ENCODE results near the gene IL1RAPL1.

The IL1RAPL1 gene

DNA sequence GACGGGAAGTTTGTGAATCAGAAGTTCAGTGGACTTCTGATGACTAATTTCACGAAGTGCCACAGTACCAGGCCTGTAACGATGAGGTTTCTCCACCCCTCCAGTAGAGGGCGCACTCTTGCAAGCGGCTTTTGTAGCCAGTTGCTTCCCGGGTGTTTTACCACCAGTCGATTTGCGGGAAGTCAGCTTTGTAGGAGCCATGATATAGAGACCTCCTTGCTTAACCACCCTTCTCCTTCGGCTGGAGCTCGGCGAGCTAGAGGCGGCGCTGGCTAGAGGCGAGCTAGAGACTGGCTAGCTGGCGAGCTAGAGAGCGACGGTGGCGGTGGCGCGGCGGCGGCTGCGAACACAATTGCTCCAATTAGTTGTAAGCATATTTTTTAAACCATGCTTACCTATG, 72.0 kb downstream of the IL1RAPL1 start:
- no peak for TF ChIP-seq TAF1 (IDR thresholded peaks at IDR 0.05; ENCODE audit: borderline replicate concordance, insufficient read depth, low read length)
- TF ChIP-seq, protein P1, sequence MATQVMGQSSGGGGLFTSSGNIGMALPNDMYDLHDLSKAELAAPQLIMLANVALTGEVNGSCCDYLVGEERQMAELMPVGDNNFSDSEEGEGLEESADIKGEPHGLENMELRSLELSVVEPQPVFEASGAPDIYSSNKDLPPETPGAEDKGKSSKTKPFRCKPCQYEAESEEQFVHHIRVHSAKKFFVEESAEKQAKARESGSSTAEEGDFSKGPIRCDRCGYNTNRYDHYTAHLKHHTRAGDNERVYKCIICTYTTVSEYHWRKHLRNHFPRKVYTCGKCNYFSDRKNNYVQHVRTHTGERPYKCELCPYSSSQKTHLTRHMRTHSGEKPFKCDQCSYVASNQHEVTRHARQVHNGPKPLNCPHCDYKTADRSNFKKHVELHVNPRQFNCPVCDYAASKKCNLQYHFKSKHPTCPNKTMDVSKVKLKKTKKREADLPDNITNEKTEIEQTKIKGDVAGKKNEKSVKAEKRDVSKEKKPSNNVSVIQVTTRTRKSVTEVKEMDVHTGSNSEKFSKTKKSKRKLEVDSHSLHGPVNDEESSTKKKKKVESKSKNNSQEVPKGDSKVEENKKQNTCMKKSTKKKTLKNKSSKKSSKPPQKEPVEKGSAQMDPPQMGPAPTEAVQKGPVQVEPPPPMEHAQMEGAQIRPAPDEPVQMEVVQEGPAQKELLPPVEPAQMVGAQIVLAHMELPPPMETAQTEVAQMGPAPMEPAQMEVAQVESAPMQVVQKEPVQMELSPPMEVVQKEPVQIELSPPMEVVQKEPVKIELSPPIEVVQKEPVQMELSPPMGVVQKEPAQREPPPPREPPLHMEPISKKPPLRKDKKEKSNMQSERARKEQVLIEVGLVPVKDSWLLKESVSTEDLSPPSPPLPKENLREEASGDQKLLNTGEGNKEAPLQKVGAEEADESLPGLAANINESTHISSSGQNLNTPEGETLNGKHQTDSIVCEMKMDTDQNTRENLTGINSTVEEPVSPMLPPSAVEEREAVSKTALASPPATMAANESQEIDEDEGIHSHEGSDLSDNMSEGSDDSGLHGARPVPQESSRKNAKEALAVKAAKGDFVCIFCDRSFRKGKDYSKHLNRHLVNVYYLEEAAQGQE (IDR thresholded peaks at IDR 0.05; ENCODE audit: insufficient read depth in 1 of 2, low read depth in 2 of 2, low read length in 2 of 2): no peak
- TF ChIP-seq SIN3A (IDR thresholded peaks at IDR 0.05; ENCODE audit: borderline replicate concordance, insufficient read depth, low read length): no peak
- no peak for TF ChIP-seq POLR2AphosphoS5 (IDR thresholded peaks at IDR 0.05; ENCODE audit: low read depth, low read length)
- TF ChIP-seq FOXP2 (optimal IDR thresholded peaks at IDR 0.05; ENCODE audit: borderline replicate concordance, extremely low read depth, extremely low read length, insufficient read depth): no peak

DNA sequence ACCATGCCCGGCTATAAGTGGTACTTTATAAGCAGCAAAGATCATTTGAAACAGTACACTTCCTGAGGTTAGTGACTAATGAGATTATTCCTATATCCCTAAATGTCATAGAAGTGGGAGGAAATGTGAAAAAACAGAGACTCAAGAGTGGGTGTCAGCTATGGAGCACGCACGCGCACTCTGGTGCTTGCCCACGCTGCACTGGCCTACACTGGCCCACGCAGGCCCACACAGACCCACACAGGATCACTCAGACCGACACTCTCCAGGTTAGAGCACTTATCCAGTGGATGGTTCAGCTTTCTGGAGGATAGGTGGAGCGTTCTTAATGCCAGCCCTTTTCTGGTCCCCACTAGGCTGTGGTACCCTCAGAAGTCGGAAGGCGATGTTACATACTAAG, 78.5 kb downstream of the IL1RAPL1 start:
- TF ChIP-seq, protein P1 (IDR thresholded peaks at IDR 0.05; ENCODE audit: insufficient read depth in 1 of 2, low read depth in 2 of 2, low read length in 2 of 2): no peak
- TF ChIP-seq TAF1 (IDR thresholded peaks at IDR 0.05; ENCODE audit: borderline replicate concordance, insufficient read depth, low read length): no peak
- no peak for TF ChIP-seq POLR2AphosphoS5 (IDR thresholded peaks at IDR 0.05; ENCODE audit: low read depth, low read length)
- no peak for TF ChIP-seq SIN3A (IDR thresholded peaks at IDR 0.05; ENCODE audit: borderline replicate concordance, insufficient read depth, low read length)
- no peak for TF ChIP-seq FOXP2 (optimal IDR thresholded peaks at IDR 0.05; ENCODE audit: borderline replicate concordance, extremely low read depth, extremely low read length, insufficient read depth)

DNA sequence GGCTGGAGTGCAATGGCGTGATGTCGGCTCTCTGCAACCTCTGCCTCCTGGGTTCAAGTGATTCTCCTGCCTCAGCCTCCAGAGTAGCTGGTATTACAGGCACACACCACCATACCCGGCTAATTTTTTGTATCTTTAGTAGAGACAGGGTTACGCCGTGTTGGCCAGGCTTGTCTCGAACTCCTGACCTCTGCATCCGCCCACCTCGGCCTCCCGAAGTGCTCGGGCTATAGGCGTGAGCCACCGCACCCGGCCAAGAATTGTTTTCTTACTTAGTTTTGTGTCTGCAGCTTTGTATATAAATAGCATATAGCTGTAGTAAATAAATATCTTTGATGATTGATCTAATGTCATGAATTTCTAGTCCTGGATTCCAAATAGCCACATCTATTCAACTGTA, 81.1 kb downstream of the IL1RAPL1 start:
- TF ChIP-seq TAF1 (IDR thresholded peaks at IDR 0.05; ENCODE audit: borderline replicate concordance, insufficient read depth, low read length) (no peak), FOXP2 (optimal IDR thresholded peaks at IDR 0.05; ENCODE audit: borderline replicate concordance, extremely low read depth, extremely low read length, insufficient read depth) (no peak), SIN3A (IDR thresholded peaks at IDR 0.05; ENCODE audit: borderline replicate concordance, insufficient read depth, low read length) (no peak), POLR2AphosphoS5 (IDR thresholded peaks at IDR 0.05; ENCODE audit: low read depth, low read length) (no peak)
- TF ChIP-seq, protein P1 (IDR thresholded peaks at IDR 0.05; ENCODE audit: insufficient read depth in 1 of 2, low read depth in 2 of 2, low read length in 2 of 2): no peak

DNA sequence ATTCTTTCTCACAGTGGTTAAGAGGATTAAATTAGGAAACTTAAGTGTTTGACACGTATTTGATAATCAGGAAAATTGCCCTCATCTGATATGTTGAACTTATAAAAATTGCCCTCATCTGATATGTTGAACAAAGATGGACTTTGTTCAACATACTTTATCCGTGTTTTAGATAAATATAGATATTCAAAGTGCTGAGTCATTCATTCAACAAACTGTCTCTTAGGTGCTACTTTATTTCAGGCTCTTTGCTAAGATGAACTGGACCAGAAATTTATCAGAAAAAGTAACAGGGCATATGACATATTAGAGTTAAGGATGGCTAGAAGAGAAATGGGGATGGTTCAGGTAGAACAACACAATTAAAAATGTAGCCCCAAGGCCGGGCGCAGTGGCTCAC, 81.7 kb downstream of the IL1RAPL1 start:
- TF ChIP-seq FOXP2 (optimal IDR thresholded peaks at IDR 0.05; ENCODE audit: borderline replicate concordance, extremely low read depth, extremely low read length, insufficient read depth) (no peak), POLR2AphosphoS5 (IDR thresholded peaks at IDR 0.05; ENCODE audit: low read depth, low read length) (no peak), TAF1 (IDR thresholded peaks at IDR 0.05; ENCODE audit: borderline replicate concordance, insufficient read depth, low read length) (no peak), SIN3A (IDR thresholded peaks at IDR 0.05; ENCODE audit: borderline replicate concordance, insufficient read depth, low read length) (no peak)
- TF ChIP-seq, protein P1 (IDR thresholded peaks at IDR 0.05; ENCODE audit: insufficient read depth in 1 of 2, low read depth in 2 of 2, low read length in 2 of 2): no peak

DNA sequence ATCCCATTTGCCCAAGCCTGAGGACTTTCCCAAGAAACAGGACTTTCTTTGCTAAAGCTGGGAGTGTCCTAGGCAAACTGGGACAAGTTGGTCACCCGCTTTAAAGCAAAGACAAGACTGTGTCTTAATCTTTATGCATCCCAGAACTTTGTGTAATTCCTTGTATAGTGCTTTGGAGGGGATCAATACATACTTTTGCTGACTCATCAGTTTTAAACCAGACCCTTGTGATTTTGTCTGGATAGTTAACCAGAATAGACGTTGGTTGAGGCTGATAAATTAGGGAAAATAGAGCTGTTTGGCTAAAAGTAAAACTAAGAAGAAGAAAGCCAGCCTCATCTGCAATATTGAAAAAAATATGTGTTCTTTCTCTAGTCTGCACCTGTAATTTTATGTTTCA, 82.8 kb downstream of the IL1RAPL1 start:
- TF ChIP-seq SIN3A (IDR thresholded peaks at IDR 0.05; ENCODE audit: borderline replicate concordance, insufficient read depth, low read length) (no peak), FOXP2 (optimal IDR thresholded peaks at IDR 0.05; ENCODE audit: borderline replicate concordance, extremely low read depth, extremely low read length, insufficient read depth) (no peak), POLR2AphosphoS5 (IDR thresholded peaks at IDR 0.05; ENCODE audit: low read depth, low read length) (no peak), TAF1 (IDR thresholded peaks at IDR 0.05; ENCODE audit: borderline replicate concordance, insufficient read depth, low read length) (no peak)
- TF ChIP-seq, protein P1 (IDR thresholded peaks at IDR 0.05; ENCODE audit: insufficient read depth in 1 of 2, low read depth in 2 of 2, low read length in 2 of 2): no peak

Data from PFSK-1 (cell line).